HG02763 (cell line): ENCODE results near the gene PTPRB.
A peak's percentile ranks its signal among the peaks of the same experiment; 100 is the strongest.

Source experiments
- ATAC-seq: cut with Tn5 transposase; IDR thresholded peaks from one replicate; pipeline ENCODE4 v1.9.1; 2021; ENCODE audit warnings: mild to moderate bottlenecking, moderate library complexity; ENCODE audit not compliant: unreplicated experiment

PTPRB gene

DNA sequence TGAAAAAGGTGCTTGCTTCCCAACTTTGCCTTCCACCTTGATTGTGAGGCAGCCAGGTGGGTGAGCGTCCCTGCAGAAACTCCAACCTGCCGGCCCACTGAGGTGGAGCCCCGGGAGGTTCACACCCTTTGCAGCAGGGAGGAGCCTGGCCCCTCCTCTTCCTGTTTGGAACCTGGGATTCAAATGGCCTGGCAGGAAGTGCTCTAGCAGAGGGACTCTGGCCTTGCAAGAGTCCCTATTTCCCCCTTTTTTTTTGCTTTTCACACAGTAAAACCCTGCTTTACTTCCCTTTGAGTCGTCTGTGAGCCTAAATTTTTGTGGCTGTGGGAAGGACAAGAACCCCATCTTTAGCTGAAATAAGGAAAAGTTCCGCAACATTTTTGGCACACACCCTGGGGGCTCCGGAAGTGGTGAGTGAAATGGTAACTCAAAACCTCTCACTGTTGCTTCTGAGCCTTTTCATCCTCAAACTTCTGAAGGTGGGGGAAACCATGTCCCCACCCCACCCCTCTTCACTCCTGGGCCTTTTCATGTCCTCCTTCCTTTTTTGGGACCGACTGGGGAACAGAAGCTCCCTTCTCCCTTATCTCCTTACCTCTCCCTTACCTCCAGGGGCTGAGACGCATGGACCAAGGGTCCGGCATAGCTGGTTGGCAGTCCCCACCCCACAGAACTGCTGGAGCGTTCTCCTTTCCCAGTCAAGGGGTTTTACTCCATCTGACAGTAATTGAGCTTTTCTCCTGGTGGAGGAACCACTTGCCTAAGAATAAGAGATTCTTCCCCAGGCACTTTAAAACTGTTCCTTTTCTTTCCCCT, 169.1 kb downstream of the PTPRB start:
- ATAC-seq, result peak; percentile 77

- no peak for ATAC-seq
Measured at GRCh38 chr12:70467476-70467875, 169.8 kb downstream of the PTPRB start.

DNA sequence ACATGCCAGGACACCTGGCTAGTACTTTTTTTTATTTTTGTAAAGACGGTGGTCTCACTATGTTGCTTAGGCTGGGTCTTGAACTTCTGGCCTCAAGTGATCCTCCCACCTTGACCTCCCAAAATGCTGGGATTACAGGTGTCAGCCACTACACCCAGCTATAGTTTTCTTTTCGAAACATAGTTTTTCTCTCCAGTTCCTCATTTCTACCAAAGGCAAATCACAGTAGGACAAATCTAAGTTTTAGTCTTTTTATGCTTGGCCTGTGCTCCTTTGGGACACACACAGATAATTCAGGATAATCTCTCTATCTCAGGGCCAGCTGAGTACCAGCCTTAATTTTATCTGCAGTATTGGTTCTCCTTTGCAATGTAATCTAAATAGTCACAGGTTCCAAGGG, 170.5 kb downstream of the PTPRB start:
- ATAC-seq, result no peak
